HG02943 (cell line): Measurements from ENCODE around the gene ZNF213.
A peak's percentile ranks its signal among the peaks of the same experiment; 100 is the strongest.
"Not testable (repeated sequence)": the region's sequence is repeated elsewhere in the genome, so short reads cannot be mapped to it uniquely, and the experiment has no call there.

Source experiments
- ATAC-seq: cut with Tn5 transposase; IDR thresholded peaks from one replicate; pipeline ENCODE4 v1.9.1; 2021; ENCODE audit warnings: mild to moderate bottlenecking, low read depth, moderate library complexity; ENCODE audit not compliant: unreplicated experiment

Gene ZNF213

DNA sequence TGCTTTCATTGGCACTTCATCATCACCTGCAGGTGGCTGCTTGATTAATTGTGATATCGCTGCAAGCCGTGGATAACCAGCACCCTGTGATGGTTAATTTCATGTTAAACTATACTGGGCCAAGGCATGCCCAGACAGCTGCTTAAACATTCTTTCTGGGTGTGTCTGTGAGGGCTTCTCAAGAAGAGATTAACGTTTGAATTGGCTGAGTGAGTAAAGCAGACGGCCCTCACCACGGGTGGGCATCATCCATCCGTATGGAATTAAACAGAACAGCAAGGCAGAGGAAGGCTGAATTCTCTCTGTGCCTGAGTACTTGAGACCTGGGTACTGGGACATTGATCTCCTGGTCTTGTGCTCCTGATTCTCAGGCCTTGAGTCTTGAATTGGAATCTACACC, 7.1 kb upstream of the ZNF213 start:
- ATAC-seq: no peak

DNA sequence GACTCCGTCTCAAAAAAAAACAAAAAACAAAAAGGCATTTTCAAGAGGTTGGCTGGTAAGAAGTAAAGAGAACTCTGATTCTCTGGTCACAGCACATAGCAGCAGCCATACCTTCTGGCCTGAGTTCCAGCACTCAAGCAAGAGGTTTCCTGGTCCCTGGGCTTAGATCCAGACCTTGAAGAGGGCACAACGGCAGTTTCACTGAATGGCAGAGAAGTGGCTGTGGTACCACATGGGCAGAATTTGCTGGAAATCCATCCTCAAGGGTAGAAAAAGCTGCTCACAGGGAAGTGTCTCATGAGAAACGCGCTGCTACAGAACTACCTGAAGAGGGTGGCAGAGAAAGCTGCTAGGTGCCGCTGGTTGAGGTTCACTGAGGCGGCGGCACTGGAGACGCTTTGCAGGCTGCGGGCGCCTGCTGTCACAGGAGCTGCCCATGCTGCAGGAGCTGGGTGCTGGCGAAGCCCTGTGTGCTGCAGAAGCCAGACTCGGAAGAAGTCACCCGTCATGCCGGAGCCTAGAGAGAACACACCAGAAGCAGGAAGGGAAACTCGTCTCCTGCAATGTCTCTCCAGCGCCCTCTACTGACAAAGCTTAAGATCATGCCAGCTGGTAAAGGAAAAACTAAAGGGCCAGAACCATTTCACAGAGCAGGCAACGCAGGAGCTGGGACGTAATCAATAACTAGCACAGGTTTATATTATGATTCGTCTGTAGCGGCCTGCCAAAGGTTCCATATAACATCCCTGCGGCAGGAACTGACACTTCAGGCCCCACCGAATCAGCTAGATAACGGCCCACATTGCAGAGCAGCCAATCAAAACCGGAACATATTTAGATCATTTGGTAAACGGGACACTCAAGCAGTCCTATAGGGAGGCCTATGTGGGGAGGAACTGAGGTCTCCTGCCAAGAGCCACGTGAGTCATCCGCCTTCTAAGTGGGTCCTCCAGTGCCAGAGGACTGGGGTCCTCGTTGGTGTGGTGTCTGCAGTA, 5.4 kb upstream of the ZNF213 start:
- ATAC-seq: no peak

DNA sequence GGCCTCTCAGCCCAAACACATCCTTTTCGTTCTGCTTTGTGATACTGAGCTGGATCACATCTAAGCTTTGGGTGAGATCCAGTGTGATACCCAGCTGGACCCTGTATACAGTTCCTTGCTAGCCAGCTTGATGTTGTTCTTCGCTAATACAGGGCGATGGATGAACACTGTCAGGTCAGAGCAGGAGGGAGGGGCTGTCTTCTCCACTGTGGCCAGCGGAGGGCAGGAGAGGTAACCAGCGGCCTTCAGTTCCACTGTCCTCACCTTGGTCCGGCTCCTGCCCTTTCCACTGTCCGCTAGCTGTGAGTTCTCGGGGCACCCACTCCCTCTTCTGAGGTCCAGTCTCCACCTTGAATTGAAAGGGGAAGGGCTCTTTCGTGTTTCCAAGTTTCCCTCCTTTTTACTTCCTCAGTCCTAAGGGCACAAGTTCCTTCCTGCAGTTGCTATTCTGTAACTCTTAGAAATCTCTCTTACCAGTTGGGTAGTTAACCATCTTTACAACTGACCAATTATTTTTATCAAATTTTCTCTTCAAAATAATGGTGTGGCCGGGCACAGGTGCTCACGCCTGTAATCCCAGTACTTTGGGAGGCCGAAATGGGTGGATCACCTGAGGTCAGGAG, 3.0 kb upstream of the ZNF213 start:
- no peak for ATAC-seq

DNA sequence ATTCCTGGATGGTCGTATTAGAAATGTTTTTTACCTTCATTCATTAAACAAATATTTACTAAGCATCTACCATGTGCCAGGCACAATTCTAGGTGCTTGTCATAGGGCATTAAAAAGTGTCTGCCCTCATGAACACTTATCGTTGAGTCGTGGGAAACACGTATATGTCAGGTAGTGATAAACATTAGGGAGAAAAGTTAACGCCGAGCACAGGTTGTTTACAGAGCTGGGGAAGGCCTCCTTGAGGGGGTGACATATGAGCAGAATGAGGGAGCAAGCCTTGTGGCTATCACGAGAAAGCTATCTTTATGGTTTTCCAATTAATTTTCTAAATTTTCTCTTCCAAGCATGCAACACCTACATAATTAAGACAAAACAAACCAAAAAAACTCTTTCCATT, 985 bp upstream of the ZNF213 start:
- ATAC-seq: no peak

DNA sequence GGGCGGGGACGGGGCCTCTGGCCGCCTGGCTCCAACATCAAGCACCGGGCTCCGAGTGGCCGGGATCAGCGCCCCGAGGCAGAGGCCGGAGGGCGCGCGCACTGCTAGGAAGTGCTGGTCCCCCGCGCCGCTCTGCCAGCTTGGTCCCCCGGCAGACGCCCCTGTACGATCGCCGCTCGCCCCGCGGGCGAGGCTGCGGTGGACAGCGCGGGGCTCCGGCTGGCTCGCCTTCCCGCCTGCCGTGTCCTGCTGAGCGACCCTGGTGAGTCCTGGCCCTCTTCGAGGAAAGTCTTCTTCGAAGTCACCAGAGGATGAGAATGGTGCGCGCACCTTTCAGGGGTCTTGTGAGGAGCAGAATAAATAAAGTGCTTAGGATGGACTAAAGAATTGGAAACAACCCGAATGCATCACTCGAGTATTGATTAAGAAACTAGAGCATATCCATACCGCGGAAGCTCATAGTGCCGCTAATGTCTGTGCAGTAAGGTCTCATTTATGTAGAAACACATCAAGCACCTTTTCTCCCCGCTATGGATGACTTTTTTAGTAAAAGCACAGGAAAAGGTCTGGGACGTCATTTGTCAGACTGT, 392 bp downstream of the ZNF213 start:
- ATAC-seq: peak; percentile 30

DNA sequence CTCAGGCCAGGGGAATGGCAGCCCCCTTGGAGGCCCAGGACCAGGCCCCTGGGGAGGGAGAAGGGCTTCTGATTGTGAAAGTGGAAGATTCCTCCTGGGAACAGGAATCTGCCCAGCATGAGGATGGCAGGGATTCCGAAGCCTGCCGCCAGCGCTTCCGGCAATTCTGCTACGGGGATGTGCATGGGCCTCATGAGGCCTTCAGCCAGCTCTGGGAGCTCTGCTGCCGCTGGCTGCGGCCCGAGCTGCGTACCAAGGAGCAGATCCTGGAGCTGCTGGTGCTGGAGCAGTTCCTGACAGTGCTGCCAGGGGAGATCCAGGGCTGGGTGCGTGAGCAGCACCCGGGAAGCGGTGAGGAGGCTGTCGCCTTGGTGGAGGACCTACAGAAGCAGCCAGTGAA, 2.4 kb downstream of the ZNF213 start:
- ATAC-seq: no peak

DNA sequence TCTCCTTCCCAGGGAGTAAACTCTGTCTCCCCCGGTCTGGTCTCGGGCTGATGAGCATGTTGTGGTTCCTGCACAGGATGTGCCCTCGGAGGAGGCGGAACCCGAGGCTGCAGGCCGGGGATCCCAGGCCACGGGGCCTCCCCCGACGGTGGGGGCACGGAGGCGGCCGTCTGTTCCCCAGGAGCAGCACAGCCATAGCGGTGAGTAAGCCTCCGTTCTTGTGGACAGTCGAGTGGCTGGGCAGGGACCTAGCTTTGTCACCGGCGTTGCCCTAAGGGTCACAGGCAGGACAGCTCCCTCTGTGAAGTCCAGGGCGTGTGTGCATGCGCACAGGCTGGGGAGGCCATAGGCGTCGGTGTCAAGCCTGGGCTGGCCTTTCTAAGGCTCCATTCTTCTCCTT, 3.5 kb downstream of the ZNF213 start:
- ATAC-seq: no peak

DNA sequence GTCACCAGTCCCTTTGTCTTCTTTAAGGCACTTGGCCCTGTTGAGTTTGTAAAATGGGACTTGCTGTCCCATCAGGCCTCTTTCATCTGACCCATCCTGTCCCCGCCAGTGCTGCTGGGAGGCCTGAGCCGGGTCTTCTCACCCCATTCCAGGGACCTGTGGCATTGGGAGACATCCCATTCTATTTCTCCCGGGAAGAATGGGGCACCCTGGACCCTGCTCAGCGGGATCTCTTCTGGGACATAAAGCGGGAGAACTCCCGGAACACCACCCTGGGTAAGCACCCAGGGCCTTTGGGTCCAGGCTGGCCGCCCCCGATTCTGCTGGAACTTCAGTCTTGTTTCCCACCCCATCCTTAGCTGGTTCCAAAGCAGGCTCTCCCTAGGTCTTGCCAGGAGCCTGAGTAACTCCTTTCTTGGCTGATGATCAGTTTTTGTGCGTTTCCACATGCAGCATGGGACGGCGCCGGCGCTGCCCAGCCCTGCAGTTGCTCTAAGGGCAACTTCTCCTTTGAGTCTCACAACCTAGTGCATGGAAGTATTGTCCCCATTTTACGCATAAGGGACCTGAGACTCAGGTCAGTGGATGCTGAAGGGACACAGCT, 4.1 kb downstream of the ZNF213 start:
- ATAC-seq: no peak

DNA sequence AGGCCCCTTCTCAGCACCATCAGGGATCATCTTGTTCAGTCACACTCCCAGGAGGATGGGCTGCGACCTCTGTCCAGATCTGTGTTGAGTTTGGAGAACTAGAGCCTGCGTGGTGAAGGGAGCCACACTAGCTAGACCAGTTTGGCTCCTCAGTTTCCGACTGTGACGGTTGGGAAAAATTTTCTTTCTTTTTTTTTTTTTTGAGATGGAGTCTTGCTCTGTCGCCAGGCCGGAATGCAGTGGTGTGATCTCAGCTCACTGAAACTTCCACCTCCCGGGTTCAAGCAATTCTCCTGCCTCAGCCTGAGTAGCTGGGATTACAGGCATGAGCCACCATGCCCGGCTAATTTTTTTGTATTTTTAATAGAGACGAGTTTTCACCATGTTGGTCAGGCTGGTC, 4.7 kb downstream of the ZNF213 start:
- ATAC-seq: not testable (repeated sequence)

DNA sequence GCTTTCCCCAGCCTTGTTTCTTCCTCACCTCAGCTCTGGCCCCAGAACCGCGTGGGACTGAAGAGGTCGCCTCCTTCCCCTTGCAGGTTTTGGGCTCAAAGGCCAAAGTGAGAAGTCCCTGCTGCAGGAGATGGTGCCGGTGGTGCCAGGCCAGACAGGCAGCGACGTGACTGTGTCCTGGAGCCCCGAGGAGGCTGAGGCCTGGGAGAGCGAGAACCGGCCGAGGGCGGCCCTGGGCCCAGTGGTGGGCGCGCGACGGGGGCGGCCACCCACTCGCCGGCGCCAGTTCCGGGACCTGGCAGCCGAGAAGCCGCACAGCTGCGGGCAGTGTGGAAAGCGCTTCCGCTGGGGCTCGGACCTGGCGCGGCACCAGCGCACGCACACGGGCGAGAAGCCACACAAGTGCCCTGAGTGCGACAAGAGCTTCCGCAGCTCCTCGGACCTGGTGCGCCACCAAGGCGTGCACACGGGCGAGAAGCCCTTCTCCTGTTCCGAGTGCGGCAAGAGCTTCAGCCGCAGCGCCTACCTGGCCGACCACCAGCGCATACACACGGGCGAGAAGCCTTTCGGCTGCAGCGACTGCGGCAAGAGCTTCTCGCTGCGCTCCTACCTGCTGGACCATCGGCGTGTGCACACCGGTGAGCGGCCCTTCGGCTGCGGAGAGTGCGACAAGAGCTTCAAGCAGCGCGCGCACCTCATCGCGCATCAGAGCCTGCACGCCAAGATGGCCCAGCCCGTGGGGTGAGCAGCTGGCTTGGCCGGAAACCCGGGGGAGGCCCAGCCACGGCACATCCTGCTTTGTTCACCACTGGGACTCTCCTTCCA, 6.0 kb downstream of the ZNF213 start:
- no peak for ATAC-seq

DNA sequence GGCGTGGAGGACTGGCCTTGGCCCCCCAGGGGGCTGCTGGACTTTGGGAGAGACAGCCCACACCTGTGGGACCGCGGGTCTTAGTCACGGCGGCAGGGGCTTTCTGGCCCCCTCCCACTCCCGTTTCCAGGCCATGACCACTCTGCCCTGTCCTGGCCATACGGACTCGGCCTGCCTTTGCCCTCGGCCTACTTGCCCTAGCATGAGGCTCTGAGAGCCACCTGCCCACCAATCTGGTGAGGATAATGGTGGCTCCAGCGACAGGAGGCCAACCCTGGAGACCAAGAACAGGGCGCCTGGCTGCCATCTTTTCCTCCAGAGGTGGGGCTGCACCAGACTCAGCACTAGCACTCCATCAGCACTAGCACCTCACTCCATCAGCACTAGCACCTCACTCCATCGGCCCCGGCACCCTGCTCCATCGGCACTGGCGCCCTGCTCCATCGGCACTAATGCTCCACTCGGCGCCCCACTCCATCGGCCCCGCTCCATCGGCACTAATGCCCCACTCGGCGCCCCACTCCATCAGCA, 7.0 kb downstream of the ZNF213 start:
- ATAC-seq: no peak

DNA sequence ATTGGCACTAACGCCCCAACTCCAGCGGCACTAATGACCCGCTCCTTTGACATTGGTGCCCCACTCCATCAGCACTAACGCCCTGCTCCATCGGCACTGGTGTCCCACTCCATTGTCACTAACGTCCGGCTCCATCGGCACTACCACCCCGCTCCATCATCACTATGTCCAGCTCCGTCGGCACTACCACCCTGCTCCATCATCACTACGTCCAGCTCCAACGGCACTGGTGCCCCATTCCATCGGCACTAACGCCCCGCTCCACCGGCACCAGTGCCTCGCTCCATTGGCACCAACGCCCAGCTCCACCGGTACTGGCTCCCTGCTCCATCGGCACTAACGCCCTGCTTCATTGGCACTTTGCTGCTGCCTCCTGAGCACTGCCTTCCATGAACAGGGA, 7.5 kb downstream of the ZNF213 start:
- ATAC-seq: no peak

DNA sequence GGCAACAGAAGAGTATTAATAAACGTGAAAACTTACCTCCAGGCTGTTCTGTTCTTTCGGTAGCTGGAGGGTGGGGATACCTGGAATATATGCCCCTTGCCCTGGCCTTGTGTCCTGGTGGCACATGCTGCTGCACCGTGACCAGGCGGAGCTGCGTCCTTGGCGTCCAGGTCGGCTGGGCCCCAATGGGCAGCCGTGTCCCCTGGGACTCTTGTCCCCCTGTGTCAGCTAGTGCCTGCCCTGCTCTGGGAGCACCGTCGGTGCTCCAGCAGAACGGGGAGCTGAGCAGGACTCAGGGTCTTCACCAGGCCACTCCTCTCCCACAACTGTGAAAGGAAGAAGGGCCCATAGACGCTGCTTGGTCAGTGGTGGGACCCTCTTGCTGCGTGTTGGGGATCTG, 7.9 kb downstream of the ZNF213 start:
- ATAC-seq: no peak

DNA sequence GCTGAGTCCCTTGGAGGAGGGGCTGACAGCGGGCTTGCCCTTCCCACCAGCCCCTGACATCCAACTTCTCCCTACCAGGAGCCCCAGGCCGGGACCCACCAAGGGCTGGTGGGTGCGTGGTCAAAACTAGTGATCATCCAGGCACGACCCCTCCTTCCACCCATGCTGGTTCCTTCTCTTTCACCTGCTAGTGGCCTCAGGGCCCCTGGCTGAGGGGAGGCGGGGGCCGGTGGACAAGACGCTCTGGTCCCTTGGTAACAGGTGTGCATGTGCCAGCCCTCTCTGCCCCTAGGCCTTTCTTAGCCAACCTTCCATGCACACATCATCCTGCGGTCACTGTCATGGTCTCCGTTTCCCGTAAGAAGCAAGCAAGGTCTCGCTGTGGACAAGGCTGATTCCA, 8.4 kb downstream of the ZNF213 start:
- no peak for ATAC-seq

DNA sequence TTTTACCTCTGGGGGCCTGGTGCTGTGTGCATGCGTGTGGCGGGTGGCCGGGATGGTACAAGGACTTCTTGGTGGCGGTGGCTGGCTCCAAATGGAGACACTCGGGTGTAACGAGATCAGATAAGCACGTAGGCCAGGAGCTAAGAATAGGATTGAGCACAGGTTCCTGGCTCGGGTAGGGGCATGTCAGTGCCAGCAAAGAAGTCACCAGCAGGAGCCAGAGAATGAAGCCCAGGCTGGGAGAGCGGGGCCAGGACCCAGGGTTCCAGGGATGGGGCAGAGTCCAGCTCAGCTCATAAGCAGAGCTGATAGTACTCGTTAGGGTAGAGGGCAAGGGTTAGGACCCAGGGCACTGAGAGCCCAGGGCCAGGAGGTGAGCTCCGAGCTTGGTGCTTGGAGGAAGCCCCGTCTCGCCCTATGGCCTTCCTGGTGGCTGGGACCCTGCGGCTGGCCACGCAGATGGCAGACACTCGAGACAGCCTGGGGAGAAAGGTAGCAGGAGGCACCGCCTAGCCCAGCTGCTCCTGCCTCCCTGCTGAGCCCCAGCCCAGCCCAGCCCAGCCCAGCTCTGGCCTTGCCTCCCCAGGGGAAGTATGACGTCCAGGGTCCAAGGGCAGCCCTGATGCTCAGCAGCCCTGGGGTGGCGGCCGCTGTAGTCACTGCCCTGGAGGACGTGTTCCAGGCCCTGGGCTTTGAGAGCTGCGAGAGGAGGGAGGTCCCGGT, 8.9 kb downstream of the ZNF213 start:
- ATAC-seq: no peak

DNA sequence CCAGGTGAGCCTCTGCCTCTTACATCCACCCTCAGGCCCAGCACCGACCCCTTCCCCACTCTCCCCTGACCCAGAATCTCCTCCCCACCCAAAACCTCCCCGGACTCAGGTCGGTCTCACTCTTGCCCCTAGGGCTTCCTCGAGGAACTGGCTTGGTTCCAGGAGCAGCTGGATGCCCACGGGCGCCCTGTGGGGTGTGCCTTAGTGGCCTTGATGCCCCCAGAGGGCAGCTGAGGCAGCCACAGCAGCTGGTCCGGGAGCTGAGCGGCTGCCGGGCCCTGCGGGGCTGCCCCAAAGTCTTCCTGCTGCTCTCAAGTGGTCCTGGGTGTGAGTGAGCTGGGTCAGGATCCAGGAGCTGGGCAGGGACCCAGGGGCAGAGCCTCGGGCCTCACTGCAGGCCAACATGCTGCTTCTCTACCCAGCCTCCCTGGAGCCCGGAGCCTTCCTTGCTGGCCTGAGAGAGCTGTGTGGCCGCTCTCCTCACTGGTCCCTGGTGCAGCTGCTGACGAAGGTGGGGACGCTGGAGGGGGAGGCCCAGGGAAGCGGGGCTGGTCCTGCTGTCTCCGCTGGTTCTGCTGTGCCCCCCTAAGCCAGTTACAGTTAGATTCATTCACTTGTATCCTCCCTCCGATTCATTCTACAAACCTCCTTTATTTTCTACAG, 9.6 kb downstream of the ZNF213 start:
- ATAC-seq: no peak

DNA sequence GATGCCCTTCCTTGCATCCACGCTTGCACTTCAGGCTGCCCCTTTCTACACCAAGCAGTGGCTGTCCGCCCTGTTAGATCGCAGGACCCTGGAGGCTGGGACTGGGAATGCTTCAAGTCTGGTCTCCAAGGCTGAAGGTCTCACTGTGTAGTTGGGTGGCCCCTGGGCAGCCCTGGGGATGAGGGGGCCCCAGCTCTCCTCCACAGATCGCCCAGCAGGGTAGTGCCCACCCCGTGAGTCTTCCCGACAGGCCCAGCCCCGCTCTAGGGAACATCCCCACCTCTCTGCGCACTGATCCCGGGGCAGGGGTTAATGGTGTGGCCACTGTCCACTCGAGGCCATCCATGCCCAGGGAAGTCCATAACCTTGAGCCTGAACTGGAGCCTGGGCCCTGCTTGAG, 10.3 kb downstream of the ZNF213 start:
- ATAC-seq: no peak

DNA sequence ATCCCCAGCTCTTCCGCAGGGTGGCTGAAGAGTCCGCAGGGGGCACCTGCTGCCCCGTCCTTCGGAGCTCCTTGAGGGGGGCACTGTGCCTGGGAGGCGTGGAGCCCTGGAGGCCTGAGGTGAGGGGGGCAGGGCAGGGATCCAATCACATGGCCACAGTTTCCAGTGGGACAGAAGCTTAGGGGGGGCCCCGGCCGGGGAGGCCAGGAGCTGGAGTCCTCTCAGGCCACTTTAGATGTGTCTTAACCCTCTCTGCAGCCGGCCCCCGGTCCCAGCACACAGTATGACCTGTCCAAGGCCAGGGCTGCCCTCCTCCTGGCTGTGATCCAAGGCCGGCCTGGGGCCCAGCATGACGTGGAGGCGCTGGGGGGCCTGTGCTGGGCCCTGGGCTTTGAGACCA, 10.8 kb downstream of the ZNF213 start:
- no peak for ATAC-seq
